GM23338 (cell line): ENCODE measurements around the gene SORL1. TPM values are rescaled to one million over a fixed set of nuclear protein-coding genes. Genes with fewer than 3 reads are reported as not detected.

Experiments used
- ATAC-seq: fragments of 200-7000 bp; cut with Tn5 transposase; 3 replicates; pipeline ENCODE4 v1.9.1; 2020
- DNase-seq: peaks from one replicate; pipeline ENCODE4 v3.0.0-alpha.2; 2015; ENCODE audit warnings: low spot score
- H2AFZ ChIP-seq: fragments of 200-600 bp; sonication (generic); 2 replicates; pipeline ENCODE4 v1.8.0; 2016; ENCODE audit warnings: antibody characterized with exemption, mild to moderate bottlenecking, moderate library complexity
- H3F3A ChIP-seq: fragments of 200-600 bp; sonication (generic); replicated peaks from 2 replicates; pipeline ENCODE4 v1.8.0; 2017; ENCODE audit warnings: antibody characterized with exemption, mixed run types, low read depth
- H3K27ac ChIP-seq: fragments of 200-600 bp; sonication (generic); 2 replicates; pipeline ENCODE4 v1.6.1; 2016; ENCODE audit warnings: low read depth
- H3K27me3 ChIP-seq: fragments of 200-600 bp; sonication (generic); 2 replicates; pipeline ENCODE4 v1.8.0; 2016; ENCODE audit warnings: mild to moderate bottlenecking, mixed run types, moderate library complexity; ENCODE audit not compliant: insufficient read depth
- H3K36me3 ChIP-seq: fragments of 200-600 bp; sonication (generic); 2 replicates; pipeline ENCODE4 v1.8.0; 2016; ENCODE audit warnings: mild to moderate bottlenecking; ENCODE audit not compliant: insufficient read depth
- H3K4me1 ChIP-seq: fragments of 200-600 bp; sonication (generic); 2 replicates; pipeline ENCODE4 v1.8.0; 2016; ENCODE audit warnings: mild to moderate bottlenecking, moderate library complexity; ENCODE audit not compliant: insufficient read depth
- H3K4me2 ChIP-seq: fragments of 200-600 bp; sonication (generic); 2 replicates; pipeline ENCODE4 v1.7.1; 2017; ENCODE audit warnings: mixed run types
- H3K4me3 ChIP-seq: fragments of 200-600 bp; sonication (generic); 2 replicates; pipeline ENCODE4 v1.6.1; 2016; ENCODE audit warnings: mixed run types
- H3K79me2 ChIP-seq: fragments of 200-600 bp; sonication (generic); replicated peaks from 2 replicates; pipeline ENCODE4 v1.8.0; 2017; ENCODE audit warnings: mild to moderate bottlenecking; ENCODE audit not compliant: insufficient read depth
- H3K9me2 ChIP-seq: fragments of 200-600 bp; sonication (generic); 2 replicates; pipeline ENCODE4 v1.8.0; 2017; ENCODE audit not compliant: insufficient read depth
- H4K20me1 ChIP-seq: fragments of 200-600 bp; sonication (generic); replicated peaks from 2 replicates; pipeline ENCODE4 v1.8.0; 2017; ENCODE audit warnings: mild to moderate bottlenecking; ENCODE audit not compliant: insufficient read depth
- H3K27ac Mint-ChIP-seq: 2 replicates; pipeline ENCODE4 v1.8.0; 2020; ENCODE audit warnings: inconsistent platforms, mild to moderate bottlenecking, moderate library complexity, mixed read lengths
- H3K27me3 Mint-ChIP-seq: 3 replicates; pipeline ENCODE4 v1.8.0; 2022; ENCODE audit warnings: low read depth, mild to moderate bottlenecking, moderate library complexity, mixed read lengths, inconsistent platforms; ENCODE audit not compliant: insufficient read depth, poor library complexity
- H3K36me3 Mint-ChIP-seq: 3 replicates; pipeline ENCODE4 v1.8.0; 2021; ENCODE audit warnings: low read depth, mild to moderate bottlenecking, inconsistent platforms, moderate library complexity, mixed read lengths
- H3K4me1 Mint-ChIP-seq: 3 replicates; pipeline ENCODE4 v1.8.0; 2020; ENCODE audit warnings: mild to moderate bottlenecking, inconsistent platforms, mixed read lengths
- H3K4me3 Mint-ChIP-seq: 3 replicates; pipeline ENCODE4 v1.8.0; 2021; ENCODE audit warnings: moderate library complexity, mild to moderate bottlenecking, inconsistent platforms, mixed read lengths
- H3K9me3 Mint-ChIP-seq: 3 replicates; pipeline ENCODE4 v1.8.0; 2020; ENCODE audit warnings: moderate library complexity, mild to moderate bottlenecking, inconsistent platforms, mixed read lengths
- CREB1 ChIP-seq: fragments of 250-450 bp; sonication (Bioruptor Pico); IDR thresholded peaks from 2 replicates; pipeline ENCODE4 v1.5.0; 2020; ENCODE audit warnings: low read depth, mild to moderate bottlenecking, moderate library complexity
- EZH2 ChIP-seq: fragments of 200-600 bp; sonication (generic); IDR thresholded peaks from one replicate; pipeline ENCODE4 v1.8.0; 2017; ENCODE audit warnings: antibody characterized with exemption, mild to moderate bottlenecking, low read depth; ENCODE audit not compliant: unreplicated experiment
- EZH2phosphoT487 ChIP-seq: fragments of 200-600 bp; sonication (generic); IDR thresholded peaks from one replicate; pipeline ENCODE4 v1.8.1; 2018; ENCODE audit warnings: antibody characterized with exemption; ENCODE audit not compliant: unreplicated experiment
- JUNB ChIP-seq: IDR thresholded peaks from one replicate; pipeline ENCODE4 v1.6.1; 2016; ENCODE audit warnings: antibody characterized with exemption; ENCODE audit not compliant: unreplicated experiment
- NANOG ChIP-seq: IDR thresholded peaks from 2 replicates; pipeline ENCODE4 v1.6.1; 2016; ENCODE audit warnings: antibody characterized with exemption, borderline replicate concordance
- POLR2AphosphoS5 ChIP-seq: IDR thresholded peaks from 2 replicates; pipeline ENCODE4 v1.6.1; 2016; ENCODE audit warnings: antibody characterized with exemption, low read depth
- STAT1 ChIP-seq: IDR thresholded peaks from one replicate; pipeline ENCODE4 v1.6.1; 2016; ENCODE audit warnings: antibody characterized with exemption; ENCODE audit not compliant: unreplicated experiment
- ZNF114 ChIP-seq: fragments of 250-450 bp; sonication (Bioruptor Pico); IDR thresholded peaks from 2 replicates; pipeline ENCODE4 v1.5.0; 2020; ENCODE audit warnings: mild to moderate bottlenecking, moderate library complexity
- ZNF331 ChIP-seq: fragments of 250-450 bp; sonication (Bioruptor Pico); IDR thresholded peaks from 2 replicates; pipeline ENCODE4 v1.5.0; 2020; ENCODE audit warnings: low read depth, mild to moderate bottlenecking, moderate library complexity
- polyA plus RNA-seq: library from polyadenylated mRNA; unstranded; fragments of >200 nt; fragmentation: Nextera tagmentation; extraction: Ambion mirVana; gene quantifications from 2 replicates; pipeline ENCODE4 v1.2.1, GENCODE V29; 2016
- total RNA-seq: library from RNA; depleted of rRNA; stranded (reverse); fragments of >200 nt; shearing (Covaris generic); gene quantifications from 2 replicates; pipeline ENCODE4 v1.2.3, GENCODE V29; 2014
- TF ChIP-seq, protein P1 (sequence below), 2 experiments: fragments of 200-600 bp in 1 of 2; sonication (generic) in 1 of 2; conservative IDR thresholded peaks; 2 replicates each; pipeline versions ENCODE4 v1.5.1 to v1.6.1; 2016 to 2017; ENCODE audit warnings: antibody characterized with exemption in 2 of 2, low read depth in 2 of 2, mild to moderate bottlenecking in 2 of 2, moderate library complexity in 1 of 2
- TF ChIP-seq, protein P2 (sequence below): IDR thresholded peaks from 2 replicates; pipeline ENCODE4 v1.6.1; 2016; ENCODE audit warnings: antibody characterized with exemption
- TF ChIP-seq, protein P3 (sequence below): IDR thresholded peaks from one replicate; pipeline ENCODE4 v1.6.1; 2018; ENCODE audit warnings: antibody characterized with exemption; ENCODE audit not compliant: unreplicated experiment
- TF ChIP-seq, protein P4 (sequence below): fragments of 250-450 bp; sonication (Bioruptor Pico); IDR thresholded peaks from 2 replicates; pipeline ENCODE4 v1.5.0; 2020; ENCODE audit warnings: mild to moderate bottlenecking, moderate library complexity

Gene SORL1
- total and polyA plus RNA-seq, 2 experiments from 2014 or later = 23.0 to 78.8 TPM

DNA sequence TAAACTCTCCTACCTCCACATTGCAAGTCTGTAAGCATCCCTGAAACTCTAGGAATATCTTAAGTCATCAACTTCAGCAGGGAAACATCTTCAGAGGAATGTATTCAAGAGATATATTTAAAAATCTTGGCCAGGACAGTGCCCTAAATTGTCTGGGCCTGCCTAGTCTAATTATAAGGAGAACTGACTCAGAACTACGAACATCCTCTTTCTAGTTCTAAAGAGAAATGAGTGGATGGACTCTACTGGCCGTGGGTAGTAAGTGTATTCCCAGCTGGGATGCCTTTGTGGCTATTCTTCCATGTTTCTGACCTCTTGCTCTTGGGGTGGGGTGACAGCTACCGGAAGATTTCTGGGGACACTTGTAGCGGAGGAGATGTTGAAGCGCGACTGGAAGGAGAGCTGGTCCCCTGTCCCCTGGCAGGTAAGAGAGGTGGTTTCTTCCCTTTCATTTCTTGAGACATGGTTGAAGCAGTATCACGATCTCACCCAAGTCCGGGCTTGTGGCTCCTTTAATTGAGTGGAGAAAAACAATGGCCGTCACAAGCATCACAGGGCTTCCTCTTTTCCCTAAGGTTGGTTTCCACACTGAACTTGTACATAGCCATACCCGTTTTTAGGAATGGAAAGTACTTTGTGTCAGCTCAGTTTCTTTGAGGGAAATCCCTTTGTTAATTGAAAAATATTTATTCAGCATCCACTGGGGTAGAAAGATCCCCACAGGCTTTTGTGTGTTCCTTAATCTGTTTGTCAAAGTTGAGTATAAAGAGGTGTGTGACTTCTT is 98.3 kb downstream of the SORL1 start:
- Histone ChIP-seq H3K4me1 (no peaks in the 10 kb centered on the region), H3K4me3 (no peak overlapping the region), H3K36me3 (peaks cover 17% of the 10 kb centered on the region), H3K79me2 (no peaks in the 10 kb centered on the region), H2AFZ (no peak overlapping the region), H3K27me3 (no peaks in the 10 kb centered on the region), H3F3A (no peaks in the 10 kb centered on the region), H4K20me1 (no peaks in the 10 kb centered on the region; the same call in 1 of the 2 replicates), H3K4me2 (no peak overlapping the region), H3K27ac (no peak overlapping the region), H3K9me2 (no peaks in the 10 kb centered on the region)
- no peak overlapping the region for H3K4me3 Mint-ChIP-seq
- no peak for DNase-seq
- peak overlapping the region; percentile 19; the same call in 1 of the 2 replicates for H3K27ac Mint-ChIP-seq
- no peaks in the 10 kb centered on the region for H3K9me3 Mint-ChIP-seq
- H3K27me3 Mint-ChIP-seq = no peaks in the 10 kb centered on the region
- no peak for ATAC-seq
- peaks cover 42% of the 10 kb centered on the region for H3K36me3 Mint-ChIP-seq
- peaks cover 14% of the 10 kb centered on the region for H3K4me1 Mint-ChIP-seq
- TF ChIP-seq, protein P1, sequence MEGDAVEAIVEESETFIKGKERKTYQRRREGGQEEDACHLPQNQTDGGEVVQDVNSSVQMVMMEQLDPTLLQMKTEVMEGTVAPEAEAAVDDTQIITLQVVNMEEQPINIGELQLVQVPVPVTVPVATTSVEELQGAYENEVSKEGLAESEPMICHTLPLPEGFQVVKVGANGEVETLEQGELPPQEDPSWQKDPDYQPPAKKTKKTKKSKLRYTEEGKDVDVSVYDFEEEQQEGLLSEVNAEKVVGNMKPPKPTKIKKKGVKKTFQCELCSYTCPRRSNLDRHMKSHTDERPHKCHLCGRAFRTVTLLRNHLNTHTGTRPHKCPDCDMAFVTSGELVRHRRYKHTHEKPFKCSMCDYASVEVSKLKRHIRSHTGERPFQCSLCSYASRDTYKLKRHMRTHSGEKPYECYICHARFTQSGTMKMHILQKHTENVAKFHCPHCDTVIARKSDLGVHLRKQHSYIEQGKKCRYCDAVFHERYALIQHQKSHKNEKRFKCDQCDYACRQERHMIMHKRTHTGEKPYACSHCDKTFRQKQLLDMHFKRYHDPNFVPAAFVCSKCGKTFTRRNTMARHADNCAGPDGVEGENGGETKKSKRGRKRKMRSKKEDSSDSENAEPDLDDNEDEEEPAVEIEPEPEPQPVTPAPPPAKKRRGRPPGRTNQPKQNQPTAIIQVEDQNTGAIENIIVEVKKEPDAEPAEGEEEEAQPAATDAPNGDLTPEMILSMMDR (conservative IDR thresholded peaks at IDR 0.05; ENCODE audit: low read depth in 2 of 2) = no peak
- TF ChIP-seq, protein P2, sequence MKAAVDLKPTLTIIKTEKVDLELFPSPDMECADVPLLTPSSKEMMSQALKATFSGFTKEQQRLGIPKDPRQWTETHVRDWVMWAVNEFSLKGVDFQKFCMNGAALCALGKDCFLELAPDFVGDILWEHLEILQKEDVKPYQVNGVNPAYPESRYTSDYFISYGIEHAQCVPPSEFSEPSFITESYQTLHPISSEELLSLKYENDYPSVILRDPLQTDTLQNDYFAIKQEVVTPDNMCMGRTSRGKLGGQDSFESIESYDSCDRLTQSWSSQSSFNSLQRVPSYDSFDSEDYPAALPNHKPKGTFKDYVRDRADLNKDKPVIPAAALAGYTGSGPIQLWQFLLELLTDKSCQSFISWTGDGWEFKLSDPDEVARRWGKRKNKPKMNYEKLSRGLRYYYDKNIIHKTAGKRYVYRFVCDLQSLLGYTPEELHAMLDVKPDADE = no peak
- TF ChIP-seq POLR2AphosphoS5 (no peak), CREB1 (CRISPR knock-in tag) (no peak), NANOG (no peak), EZH2 (no peak), ZNF331 (CRISPR knock-in tag) (no peak), EZH2phosphoT487 (no peak), STAT1 (no peak), ZNF114 (CRISPR knock-in tag) (no peak), JUNB (no peak)
- TF ChIP-seq, protein P3, sequence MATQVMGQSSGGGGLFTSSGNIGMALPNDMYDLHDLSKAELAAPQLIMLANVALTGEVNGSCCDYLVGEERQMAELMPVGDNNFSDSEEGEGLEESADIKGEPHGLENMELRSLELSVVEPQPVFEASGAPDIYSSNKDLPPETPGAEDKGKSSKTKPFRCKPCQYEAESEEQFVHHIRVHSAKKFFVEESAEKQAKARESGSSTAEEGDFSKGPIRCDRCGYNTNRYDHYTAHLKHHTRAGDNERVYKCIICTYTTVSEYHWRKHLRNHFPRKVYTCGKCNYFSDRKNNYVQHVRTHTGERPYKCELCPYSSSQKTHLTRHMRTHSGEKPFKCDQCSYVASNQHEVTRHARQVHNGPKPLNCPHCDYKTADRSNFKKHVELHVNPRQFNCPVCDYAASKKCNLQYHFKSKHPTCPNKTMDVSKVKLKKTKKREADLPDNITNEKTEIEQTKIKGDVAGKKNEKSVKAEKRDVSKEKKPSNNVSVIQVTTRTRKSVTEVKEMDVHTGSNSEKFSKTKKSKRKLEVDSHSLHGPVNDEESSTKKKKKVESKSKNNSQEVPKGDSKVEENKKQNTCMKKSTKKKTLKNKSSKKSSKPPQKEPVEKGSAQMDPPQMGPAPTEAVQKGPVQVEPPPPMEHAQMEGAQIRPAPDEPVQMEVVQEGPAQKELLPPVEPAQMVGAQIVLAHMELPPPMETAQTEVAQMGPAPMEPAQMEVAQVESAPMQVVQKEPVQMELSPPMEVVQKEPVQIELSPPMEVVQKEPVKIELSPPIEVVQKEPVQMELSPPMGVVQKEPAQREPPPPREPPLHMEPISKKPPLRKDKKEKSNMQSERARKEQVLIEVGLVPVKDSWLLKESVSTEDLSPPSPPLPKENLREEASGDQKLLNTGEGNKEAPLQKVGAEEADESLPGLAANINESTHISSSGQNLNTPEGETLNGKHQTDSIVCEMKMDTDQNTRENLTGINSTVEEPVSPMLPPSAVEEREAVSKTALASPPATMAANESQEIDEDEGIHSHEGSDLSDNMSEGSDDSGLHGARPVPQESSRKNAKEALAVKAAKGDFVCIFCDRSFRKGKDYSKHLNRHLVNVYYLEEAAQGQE = no peak
- TF ChIP-seq, protein P4, sequence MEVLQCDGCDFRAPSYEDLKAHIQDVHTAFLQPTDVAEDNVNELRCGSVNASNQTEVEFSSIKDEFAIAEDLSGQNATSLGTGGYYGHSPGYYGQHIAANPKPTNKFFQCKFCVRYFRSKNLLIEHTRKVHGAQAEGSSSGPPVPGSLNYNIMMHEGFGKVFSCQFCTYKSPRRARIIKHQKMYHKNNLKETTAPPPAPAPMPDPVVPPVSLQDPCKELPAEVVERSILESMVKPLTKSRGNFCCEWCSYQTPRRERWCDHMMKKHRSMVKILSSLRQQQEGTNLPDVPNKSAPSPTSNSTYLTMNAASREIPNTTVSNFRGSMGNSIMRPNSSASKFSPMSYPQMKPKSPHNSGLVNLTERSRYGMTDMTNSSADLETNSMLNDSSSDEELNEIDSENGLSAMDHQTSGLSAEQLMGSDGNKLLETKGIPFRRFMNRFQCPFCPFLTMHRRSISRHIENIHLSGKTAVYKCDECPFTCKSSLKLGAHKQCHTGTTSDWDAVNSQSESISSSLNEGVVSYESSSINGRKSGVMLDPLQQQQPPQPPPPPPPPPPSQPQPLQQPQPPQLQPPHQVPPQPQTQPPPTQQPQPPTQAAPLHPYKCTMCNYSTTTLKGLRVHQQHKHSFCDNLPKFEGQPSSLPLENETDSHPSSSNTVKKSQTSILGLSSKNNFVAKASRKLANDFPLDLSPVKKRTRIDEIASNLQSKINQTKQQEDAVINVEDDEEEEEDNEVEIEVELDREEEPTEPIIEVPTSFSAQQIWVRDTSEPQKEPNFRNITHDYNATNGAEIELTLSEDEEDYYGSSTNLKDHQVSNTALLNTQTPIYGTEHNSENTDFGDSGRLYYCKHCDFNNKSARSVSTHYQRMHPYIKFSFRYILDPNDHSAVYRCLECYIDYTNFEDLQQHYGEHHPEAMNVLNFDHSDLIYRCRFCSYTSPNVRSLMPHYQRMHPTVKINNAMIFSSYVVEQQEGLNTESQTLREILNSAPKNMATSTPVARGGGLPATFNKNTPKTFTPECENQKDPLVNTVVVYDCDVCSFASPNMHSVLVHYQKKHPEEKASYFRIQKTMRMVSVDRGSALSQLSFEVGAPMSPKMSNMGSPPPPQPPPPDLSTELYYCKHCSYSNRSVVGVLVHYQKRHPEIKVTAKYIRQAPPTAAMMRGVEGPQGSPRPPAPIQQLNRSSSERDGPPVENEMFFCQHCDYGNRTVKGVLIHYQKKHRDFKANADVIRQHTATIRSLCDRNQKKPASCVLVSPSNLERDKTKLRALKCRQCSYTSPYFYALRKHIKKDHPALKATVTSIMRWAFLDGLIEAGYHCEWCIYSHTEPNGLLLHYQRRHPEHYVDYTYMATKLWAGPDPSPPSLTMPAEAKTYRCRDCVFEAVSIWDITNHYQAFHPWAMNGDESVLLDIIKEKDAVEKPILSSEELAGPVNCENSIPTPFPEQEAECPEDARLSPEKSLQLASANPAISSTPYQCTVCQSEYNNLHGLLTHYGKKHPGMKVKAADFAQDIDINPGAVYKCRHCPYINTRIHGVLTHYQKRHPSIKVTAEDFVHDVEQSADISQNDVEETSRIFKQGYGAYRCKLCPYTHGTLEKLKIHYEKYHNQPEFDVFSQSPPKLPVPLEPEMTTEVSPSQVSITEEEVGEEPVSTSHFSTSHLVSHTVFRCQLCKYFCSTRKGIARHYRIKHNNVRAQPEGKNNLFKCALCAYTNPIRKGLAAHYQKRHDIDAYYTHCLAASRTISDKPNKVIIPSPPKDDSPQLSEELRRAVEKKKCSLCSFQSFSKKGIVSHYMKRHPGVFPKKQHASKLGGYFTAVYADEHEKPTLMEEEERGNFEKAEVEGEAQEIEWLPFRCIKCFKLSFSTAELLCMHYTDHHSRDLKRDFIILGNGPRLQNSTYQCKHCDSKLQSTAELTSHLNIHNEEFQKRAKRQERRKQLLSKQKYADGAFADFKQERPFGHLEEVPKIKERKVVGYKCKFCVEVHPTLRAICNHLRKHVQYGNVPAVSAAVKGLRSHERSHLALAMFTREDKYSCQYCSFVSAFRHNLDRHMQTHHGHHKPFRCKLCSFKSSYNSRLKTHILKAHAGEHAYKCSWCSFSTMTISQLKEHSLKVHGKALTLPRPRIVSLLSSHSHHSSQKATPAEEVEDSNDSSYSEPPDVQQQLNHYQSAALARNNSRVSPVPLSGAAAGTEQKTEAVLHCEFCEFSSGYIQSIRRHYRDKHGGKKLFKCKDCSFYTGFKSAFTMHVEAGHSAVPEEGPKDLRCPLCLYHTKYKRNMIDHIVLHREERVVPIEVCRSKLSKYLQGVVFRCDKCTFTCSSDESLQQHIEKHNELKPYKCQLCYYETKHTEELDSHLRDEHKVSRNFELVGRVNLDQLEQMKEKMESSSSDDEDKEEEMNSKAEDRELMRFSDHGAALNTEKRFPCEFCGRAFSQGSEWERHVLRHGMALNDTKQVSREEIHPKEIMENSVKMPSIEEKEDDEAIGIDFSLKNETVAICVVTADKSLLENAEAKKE = no peak
